ENCODE results near the gene DMD.

Gene DMD

GRCh38 chrX:32501606-32502005, 709.7 kb downstream of the DMD start:
- Histone ChIP-seq H2AFZ (ENCODE audit: low read depth, low read length) (no peak overlapping the region), H3K4me1 (ENCODE audit: insufficient read depth, low read length) (no peaks in the 10 kb centered on the region), H3K9ac (ENCODE audit: low read depth, low read length) (no peak overlapping the region), H3K9me3 (ENCODE audit: insufficient read depth, low read length, severe bottlenecking) (no peaks in the 10 kb centered on the region), H3K36me3 (ENCODE audit: insufficient read depth, low read length) (no peaks in the 10 kb centered on the region), H3K27ac (ENCODE audit: low read length) (no peak overlapping the region), H4K20me1 (ENCODE audit: insufficient read depth, low read length) (no peaks in the 10 kb centered on the region), H3K27me3 (ENCODE audit: insufficient read depth, low read length, poor library complexity) (no peaks in the 10 kb centered on the region), H3K79me2 (ENCODE audit: insufficient read depth, low read length) (no peaks in the 10 kb centered on the region), H3K4me2 (ENCODE audit: insufficient read depth, low read length) (no peak overlapping the region), H3K4me3 (ENCODE audit: low read depth in 1 of 2, low read length in 2 of 2) (no peak overlapping the region)
- TF ChIP-seq CTCF (IDR thresholded peaks at IDR 0.05; ENCODE audit: borderline replicate concordance, extremely low read depth, low read length, poor library complexity, severe bottlenecking) (no peak), EZH2 (IDR thresholded peaks at IDR 0.05; ENCODE audit: borderline replicate concordance, low read depth, low read length, severe bottlenecking) (no peak)
- DNase-seq (no peak), ATAC-seq (ENCODE audit: insufficient read depth, low read depth) (no peak)

- Histone ChIP-seq H3K79me2 (ENCODE audit: insufficient read depth, low read length) (no peaks in the 10 kb centered on the region), H3K4me3 (ENCODE audit: low read depth in 1 of 2, low read length in 2 of 2) (no peak overlapping the region), H3K9me3 (ENCODE audit: insufficient read depth, low read length, severe bottlenecking) (no peaks in the 10 kb centered on the region), H3K4me2 (ENCODE audit: insufficient read depth, low read length) (no peak overlapping the region), H4K20me1 (ENCODE audit: insufficient read depth, low read length) (no peaks in the 10 kb centered on the region), H2AFZ (ENCODE audit: low read depth, low read length) (no peak overlapping the region), H3K36me3 (ENCODE audit: insufficient read depth, low read length) (no peaks in the 10 kb centered on the region), H3K4me1 (ENCODE audit: insufficient read depth, low read length) (no peaks in the 10 kb centered on the region), H3K9ac (ENCODE audit: low read depth, low read length) (no peak overlapping the region), H3K27ac (ENCODE audit: low read length) (no peak overlapping the region), H3K27me3 (ENCODE audit: insufficient read depth, low read length, poor library complexity) (no peaks in the 10 kb centered on the region)
- ATAC-seq (ENCODE audit: insufficient read depth, low read depth) (no peak), DNase-seq (no peak)
- no peak for TF ChIP-seq CTCF (IDR thresholded peaks at IDR 0.05; ENCODE audit: borderline replicate concordance, extremely low read depth, low read length, poor library complexity, severe bottlenecking)
- TF ChIP-seq EZH2 (IDR thresholded peaks at IDR 0.05; ENCODE audit: borderline replicate concordance, low read depth, low read length, severe bottlenecking), result no peak
Measured at GRCh38 chrX:32496671-32497070, 714.7 kb downstream of the DMD start.

- DNase-seq (no peak), ATAC-seq (ENCODE audit: insufficient read depth, low read depth) (no peak)
- no peaks in the 10 kb centered on the region for H3K79me2 ChIP-seq (ENCODE audit: insufficient read depth, low read length)
- H3K4me3 ChIP-seq (ENCODE audit: low read depth in 1 of 2, low read length in 2 of 2), result no peak overlapping the region
- H4K20me1 ChIP-seq (ENCODE audit: insufficient read depth, low read length), result no peaks in the 10 kb centered on the region
- H3K4me2 ChIP-seq (ENCODE audit: insufficient read depth, low read length), result no peak overlapping the region
- H3K27ac ChIP-seq (ENCODE audit: low read length), result no peak overlapping the region
- no peak overlapping the region for H2AFZ ChIP-seq (ENCODE audit: low read depth, low read length)
- no peak overlapping the region for H3K9ac ChIP-seq (ENCODE audit: low read depth, low read length)
- no peaks in the 10 kb centered on the region for H3K4me1 ChIP-seq (ENCODE audit: insufficient read depth, low read length)
- TF ChIP-seq EZH2 (IDR thresholded peaks at IDR 0.05; ENCODE audit: borderline replicate concordance, low read depth, low read length, severe bottlenecking) (no peak), CTCF (IDR thresholded peaks at IDR 0.05; ENCODE audit: borderline replicate concordance, extremely low read depth, low read length, poor library complexity, severe bottlenecking) (no peak)
- H3K36me3 ChIP-seq (ENCODE audit: insufficient read depth, low read length), result no peaks in the 10 kb centered on the region
- H3K27me3 ChIP-seq (ENCODE audit: insufficient read depth, low read length, poor library complexity), result no peaks in the 10 kb centered on the region
- no peaks in the 10 kb centered on the region for H3K9me3 ChIP-seq (ENCODE audit: insufficient read depth, low read length, severe bottlenecking)
Measured at GRCh38 chrX:32495855-32496254, 715.5 kb downstream of the DMD start.

GRCh38 chrX:32489125-32489524, 722.2 kb downstream of the DMD start:
- no peaks in the 10 kb centered on the region for H3K9me3 ChIP-seq (ENCODE audit: insufficient read depth, low read length, severe bottlenecking)
- H3K4me3 ChIP-seq (ENCODE audit: low read depth in 1 of 2, low read length in 2 of 2), result no peak overlapping the region
- TF ChIP-seq CTCF (IDR thresholded peaks at IDR 0.05; ENCODE audit: borderline replicate concordance, extremely low read depth, low read length, poor library complexity, severe bottlenecking) (no peak), EZH2 (IDR thresholded peaks at IDR 0.05; ENCODE audit: borderline replicate concordance, low read depth, low read length, severe bottlenecking) (no peak)
- no peaks in the 10 kb centered on the region for H4K20me1 ChIP-seq (ENCODE audit: insufficient read depth, low read length)
- no peak overlapping the region for H3K4me2 ChIP-seq (ENCODE audit: insufficient read depth, low read length)
- H3K27ac ChIP-seq (ENCODE audit: low read length), result no peak overlapping the region
- ATAC-seq (ENCODE audit: insufficient read depth, low read depth) (no peak), DNase-seq (no peak)
- H3K79me2 ChIP-seq (ENCODE audit: insufficient read depth, low read length), result no peaks in the 10 kb centered on the region
- H3K27me3 ChIP-seq (ENCODE audit: insufficient read depth, low read length, poor library complexity), result no peaks in the 10 kb centered on the region
- H3K4me1 ChIP-seq (ENCODE audit: insufficient read depth, low read length), result no peaks in the 10 kb centered on the region
- no peaks in the 10 kb centered on the region for H3K36me3 ChIP-seq (ENCODE audit: insufficient read depth, low read length)
- H2AFZ ChIP-seq (ENCODE audit: low read depth, low read length), result no peak overlapping the region
- no peak overlapping the region for H3K9ac ChIP-seq (ENCODE audit: low read depth, low read length)

All from DND-41 (cell line).